ENCODE data around the gene CD44. TPM values are rescaled to one million over a fixed set of nuclear protein-coding genes. Genes with fewer than 3 reads are reported as not detected.
A peak's percentile ranks its signal among the peaks of the same experiment; 100 is the strongest.

Gene CD44
- total RNA-seq, 1 donor from 2014 or later = 1,546 TPM

GRCh38 chr11:35158701-35159510, 19.9 kb downstream of the CD44 start:
- POLR2A ChIA-PET = interaction anchor here (1.2 to 2.0 kb wide), 3 partner anchors 8 to 111 kb away, joined by 3 to 6 read pairs (median 3); no protein-coding TSS in a partner anchor
- intact Hi-C loops (cut with micrococcal nuclease) = no loop called here
- DNase-seq (no peak), ATAC-seq (ENCODE audit: low read depth) (no peak)
- Mint-ChIP-seq H3K36me3 (ENCODE audit: low read depth) (peaks cover 96% of the 10 kb centered on the region), H3K4me1 (peaks cover 99% of the 10 kb centered on the region), H3K9me3 (no peaks in the 10 kb centered on the region), H3K27me3 (no peaks in the 10 kb centered on the region), H3K4me3 (peak overlapping the region; percentile 2), H3K27ac (peak overlapping the region; percentile 37)
- CTCF ChIA-PET = interaction anchor here (1.4 kb wide), 1 partner anchor 159 kb away, joined by 3 read pairs; no protein-coding TSS in a partner anchor
- TF ChIP-seq CTCF (IDR thresholded peaks at IDR 0.05) = no peak

- H3K4me1 Mint-ChIP-seq = peaks cover 99% of the 10 kb centered on the region
- DNase-seq = no peak
- ChIA-PET POLR2A (interaction anchor here (1.2 to 2.0 kb wide), 3 partner anchors 10 to 113 kb away, joined by 3 to 6 read pairs (median 3); no protein-coding TSS in a partner anchor), CTCF (interaction anchor here (1.4 kb wide), 1 partner anchor 161 kb away, joined by 3 read pairs; no protein-coding TSS in a partner anchor)
- no peak for ATAC-seq (ENCODE audit: low read depth)
- no peak overlapping the region for H3K4me3 Mint-ChIP-seq
- H3K36me3 Mint-ChIP-seq (ENCODE audit: low read depth) = peaks cover 88% of the 10 kb centered on the region
- H3K9me3 Mint-ChIP-seq = no peaks in the 10 kb centered on the region
- no peak for TF ChIP-seq CTCF (IDR thresholded peaks at IDR 0.05)
- H3K27ac Mint-ChIP-seq = peak overlapping the region; percentile 91
- intact Hi-C loops (cut with micrococcal nuclease) = loop anchor here (10.0 kb wide), 1 partner anchor 576 kb away; no protein-coding TSS in a partner anchor
- H3K27me3 Mint-ChIP-seq = no peaks in the 10 kb centered on the region
These were observed 21.4 kb downstream of the CD44 start for GRCh38 chr11:35160246-35160824.

- TF ChIP-seq CTCF (IDR thresholded peaks at IDR 0.05) = no peak
- no peak overlapping the region for H3K4me3 Mint-ChIP-seq
- H3K9me3 Mint-ChIP-seq = no peaks in the 10 kb centered on the region
- peak overlapping the region; percentile 91 for H3K27ac Mint-ChIP-seq
- no peak for DNase-seq
- no peaks in the 10 kb centered on the region for H3K27me3 Mint-ChIP-seq
- ChIA-PET CTCF (interaction anchor here (1.8 to 2.3 kb wide), 2 partner anchors 14 to 164 kb away, joined by 8 to 10 read pairs; no protein-coding TSS in a partner anchor), POLR2A (interaction anchor here (2.0 to 9.4 kb wide), 2 partner anchors 10 to 20 kb away, joined by 6 to 50 read pairs; partner anchors contain the start of gene CD44)
- intact Hi-C loops (cut with micrococcal nuclease) = loop anchor here (10.0 kb wide), 1 partner anchor 576 kb away; no protein-coding TSS in a partner anchor
- H3K4me1 Mint-ChIP-seq = peaks cover 99% of the 10 kb centered on the region
- peaks cover 87% of the 10 kb centered on the region for H3K36me3 Mint-ChIP-seq (ENCODE audit: low read depth)
- no peak for ATAC-seq (ENCODE audit: low read depth)
These were observed 22.1 kb downstream of the CD44 start for GRCh38 chr11:35160902-35161597.

GRCh38 chr11:35162745-35163144, 23.8 kb downstream of the CD44 start:
- peak overlapping the region; percentile 91 for H3K27ac Mint-ChIP-seq
- peaks cover 87% of the 10 kb centered on the region for H3K36me3 Mint-ChIP-seq (ENCODE audit: low read depth)
- H3K27me3 Mint-ChIP-seq = no peaks in the 10 kb centered on the region
- POLR2A ChIA-PET = interaction anchor here (0.6 to 9.4 kb wide), 18 partner anchors 9 to 165 kb away, joined by 3 to 50 read pairs (median 4); partner anchors contain the start of gene CD44
- intact Hi-C loops (cut with micrococcal nuclease) = loop anchor here (1.0 to 10.0 kb wide), 6 partner anchors 8 to 578 kb away; no protein-coding TSS in a partner anchor
- peak; percentile 38 for ATAC-seq (ENCODE audit: low read depth)
- TF ChIP-seq CTCF (IDR thresholded peaks at IDR 0.05) = no peak
- CTCF ChIA-PET = interaction anchor here (0.6 to 2.3 kb wide), 12 partner anchors 11 to 165 kb away, joined by 3 to 12 read pairs (median 4); no protein-coding TSS in a partner anchor
- no peak for DNase-seq
- H3K9me3 Mint-ChIP-seq = no peaks in the 10 kb centered on the region
- peaks cover 100% of the 10 kb centered on the region for H3K4me1 Mint-ChIP-seq
- H3K4me3 Mint-ChIP-seq = peak overlapping the region; percentile 60
